Spleen (tissue), 11 donors: ENCODE data around the gene STN1. TPM values are rescaled to one million over a fixed set of nuclear protein-coding genes. Genes with fewer than 3 reads are reported as not detected.

Experiments used
- DNase-seq: peaks from one replicate; pipeline ENCODE4 v3.0.0-alpha.2; 2020
- H3K27ac ChIP-seq, 8 donors: fragments of 200-600 bp; sonication (generic) in 7 of 8; 1 replicate in 4 of 8; 2 replicates in 4 of 8; pipeline versions ENCODE4 v1.5.0 to v1.8.0; 2016 to 2021; ENCODE audit warnings: inconsistent platforms in 4 of 8, mild to moderate bottlenecking in 4 of 8, moderate library complexity in 1 of 8
- H3K27me3 ChIP-seq, 7 donors: fragments of 200-600 bp; sonication (generic) in 6 of 7; replicated peaks in 1 of 7; 1 replicate in 4 of 7; 2 replicates in 3 of 7; pipeline versions ENCODE4 v1.5.0 to v1.8.0; 2016 to 2021; ENCODE audit warnings: inconsistent platforms in 3 of 7, mild to moderate bottlenecking in 1 of 7
- H3K36me3 ChIP-seq, 6 donors: fragments of 200-600 bp; sonication (generic) in 5 of 6; 1 replicate in 4 of 6; 2 replicates in 2 of 6; pipeline versions ENCODE4 v1.5.0 to v1.8.0; 2016 to 2021; ENCODE audit warnings: inconsistent platforms in 2 of 6
- H3K4me1 ChIP-seq, 6 donors: fragments of 200-600 bp; sonication (generic) in 5 of 6; 1 replicate in 3 of 6; 2 replicates in 3 of 6; pipeline versions ENCODE4 v1.5.0 to v1.8.0; 2016 to 2021; ENCODE audit warnings: inconsistent platforms in 3 of 6
- H3K4me3 ChIP-seq, 8 donors: fragments of 200-600 bp; sonication (generic) in 7 of 8; 1 replicate in 4 of 8; 2 replicates in 4 of 8; pipeline versions ENCODE4 v1.5.0 to v1.8.0; 2016 to 2021; ENCODE audit warnings: inconsistent platforms in 4 of 8, mild to moderate bottlenecking in 4 of 8, moderate library complexity in 2 of 8
- H3K9me3 ChIP-seq, 8 donors: fragments of 200-600 bp; sonication (generic) in 7 of 8; 1 replicate in 4 of 8; 2 replicates in 4 of 8; pipeline versions ENCODE4 v1.5.0 to v1.8.0; 2016 to 2021; ENCODE audit warnings: inconsistent platforms in 4 of 8
- POLR2A ChIP-seq, 3 donors: fragments of 450-650 bp; IDR thresholded peaks; one replicate each; pipeline ENCODE4 v1.5.1; 2017; ENCODE audit warnings: antibody characterized with exemption in 3 of 3, mild to moderate bottlenecking in 1 of 3
- POLR2AphosphoS5 ChIP-seq, 3 donors: sonication (generic); formaldehyde crosslinking; IDR thresholded peaks; one replicate each; pipeline ENCODE4 v1.5.1; 2017; ENCODE audit warnings: antibody characterized with exemption in 3 of 3
- WGBS, 5 donors: extraction: QIAGEN DNeasy Blood & Tissue Kit in 3 of 5; methylation state at CpG; one replicate each; pipeline versions ENCODE4 v1.1.5 to v1.1.7; 2013 to 2018; 5-methylcytosine and 5-hydroxymethylcytosine counted together
- intact Hi-C: fragments of 100-400 bp; cut with DNase I; formaldehyde crosslinking; loops from one replicate; pipeline ENCODE4 v1.15.0; 2023; ENCODE audit warnings: low total_unique reads
- polyA plus RNA-seq, 3 donors: library from polyadenylated mRNA; stranded (reverse); fragments of 200-250 nt; gene quantifications; one replicate each; pipeline ENCODE4 v1.2.1, GENCODE V29; 2013
- total RNA-seq, 7 donors: library from RNA; depleted of rRNA in 3 of 7; stranded (reverse); fragments of >200 nt in 3 of 7; fragmentation: NEBNext Ultra II Directional in 4 of 7; extraction: Animal tissue kit (Norgen Biotek cat#: 25700) in 4 of 7; gene quantifications; one replicate each; pipeline versions ENCODE4 v1.1.0 to v1.2.1, GENCODE V29; 2016 to 2021
- TF ChIP-seq, protein P1 (sequence below), 11 experiments: fragments of 200-600 bp in 7 of 11; fragments of 450-650 bp in 4 of 11; sonication (generic) in 4 of 11; IDR thresholded peaks in 8 of 11; conservative IDR thresholded peaks in 3 of 11; 1 replicate in 7 of 11; 2 replicates in 4 of 11; pipeline versions ENCODE4 v1.4.0 to v1.8.0; 2016 to 2021; ENCODE audit warnings: antibody characterized with exemption in 11 of 11, inconsistent platforms in 4 of 11, mild to moderate bottlenecking in 1 of 11
- donor health status: healthy with polysubstance abuse.
- donor health status: DM: no; HTN: no; CAD: no; lungs with moderate emphysema.
- donor health status: DM: no; HTN: no; CAD: no.
- donor health status: Bipolar disorder and iron deficiency.
- donor health status: healthy.
- donor health status: DM: no; HTN: no; CAD: no.
- donor health status: DM: yes; HTN: yes; CAD: no.

STN1 gene
- total and polyA plus RNA-seq, 10 donors: 14.2 to 27.7 (median 22.3) TPM

- intact Hi-C loops: loop anchor here (10.0 kb wide), 1 partner anchor 165 kb away; the partner anchor contains the start of gene SFR1
- no peak for TF ChIP-seq POLR2AphosphoS5 (IDR thresholded peaks at IDR 0.05)
- TF ChIP-seq, protein P1, sequence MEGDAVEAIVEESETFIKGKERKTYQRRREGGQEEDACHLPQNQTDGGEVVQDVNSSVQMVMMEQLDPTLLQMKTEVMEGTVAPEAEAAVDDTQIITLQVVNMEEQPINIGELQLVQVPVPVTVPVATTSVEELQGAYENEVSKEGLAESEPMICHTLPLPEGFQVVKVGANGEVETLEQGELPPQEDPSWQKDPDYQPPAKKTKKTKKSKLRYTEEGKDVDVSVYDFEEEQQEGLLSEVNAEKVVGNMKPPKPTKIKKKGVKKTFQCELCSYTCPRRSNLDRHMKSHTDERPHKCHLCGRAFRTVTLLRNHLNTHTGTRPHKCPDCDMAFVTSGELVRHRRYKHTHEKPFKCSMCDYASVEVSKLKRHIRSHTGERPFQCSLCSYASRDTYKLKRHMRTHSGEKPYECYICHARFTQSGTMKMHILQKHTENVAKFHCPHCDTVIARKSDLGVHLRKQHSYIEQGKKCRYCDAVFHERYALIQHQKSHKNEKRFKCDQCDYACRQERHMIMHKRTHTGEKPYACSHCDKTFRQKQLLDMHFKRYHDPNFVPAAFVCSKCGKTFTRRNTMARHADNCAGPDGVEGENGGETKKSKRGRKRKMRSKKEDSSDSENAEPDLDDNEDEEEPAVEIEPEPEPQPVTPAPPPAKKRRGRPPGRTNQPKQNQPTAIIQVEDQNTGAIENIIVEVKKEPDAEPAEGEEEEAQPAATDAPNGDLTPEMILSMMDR (IDR thresholded peaks at IDR 0.05 in 8 of 11, conservative IDR thresholded peaks at IDR 0.05 in 3 of 11): no peak
- no peak for TF ChIP-seq POLR2A (IDR thresholded peaks at IDR 0.05)
- Histone ChIP-seq H3K9me3 (no peaks in the 10 kb centered on the region), H3K27me3 (no peaks in the 10 kb centered on the region), H3K36me3 (no peaks in the 10 kb centered on the region), H3K4me3 (no peak overlapping the region), H3K27ac (no peak overlapping the region), H3K4me1 (no peaks in the 10 kb centered on the region)
- 78 to 87% (median 85%) methylated on average over 3 of the region's 3 CpGs for WGBS, 5 donors
- DNase-seq: no peak
Measured at GRCh38 chr10:103960103-103960502, 42.1 kb upstream of the STN1 start.

DNA sequence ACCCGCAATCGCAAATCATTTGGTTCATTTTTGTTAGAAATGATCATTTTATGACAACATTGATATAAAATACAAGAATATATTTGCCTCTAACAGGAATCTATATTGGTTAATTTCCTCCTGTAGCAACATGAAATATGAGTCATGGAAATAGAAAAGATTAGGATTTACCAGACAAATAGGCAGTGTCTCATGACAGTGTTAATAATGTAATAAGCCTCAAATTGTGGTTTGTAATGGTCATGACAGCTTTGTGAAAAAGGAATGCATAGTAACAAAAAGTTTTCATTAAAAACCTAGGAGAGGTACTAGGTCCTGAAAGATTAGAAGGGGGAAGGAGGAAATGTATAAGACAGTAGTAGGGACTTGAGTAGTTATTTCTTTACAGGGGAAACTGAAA lies 41.0 kb upstream of the STN1 start:
- H3K4me3 ChIP-seq: no peak overlapping the region
- H3K36me3 ChIP-seq: no peaks in the 10 kb centered on the region
- H3K27ac ChIP-seq: no peak overlapping the region
- H3K9me3 ChIP-seq: peaks cover 0 to 6% (median 0%) of the 10 kb centered on the region in 8 donors
- TF ChIP-seq POLR2A (IDR thresholded peaks at IDR 0.05): no peak
- no peaks in the 10 kb centered on the region for H3K4me1 ChIP-seq
- no peak for DNase-seq
- intact Hi-C loops: no loop called here
- 93 to 99% (median 98%) methylated on average over 2 of the region's 2 CpGs for WGBS, 5 donors
- no peaks in the 10 kb centered on the region for H3K27me3 ChIP-seq

- H3K9me3 ChIP-seq: peaks cover 0 to 6% (median 0%) of the 10 kb centered on the region in 8 donors
- intact Hi-C loops: no loop called here
- TF ChIP-seq, protein P1 (IDR thresholded peaks at IDR 0.05 in 8 of 11, conservative IDR thresholded peaks at IDR 0.05 in 3 of 11): no peak
- no peak for TF ChIP-seq POLR2A (IDR thresholded peaks at IDR 0.05)
- TF ChIP-seq POLR2AphosphoS5 (IDR thresholded peaks at IDR 0.05): no peak
- no peaks in the 10 kb centered on the region for H3K27me3 ChIP-seq
- no peak overlapping the region for H3K4me3 ChIP-seq
- H3K27ac ChIP-seq: no peak overlapping the region
- 56 to 100% (median 98%) methylated on average over 1 of the region's 1 CpG for WGBS, 5 donors
- no peaks in the 10 kb centered on the region for H3K36me3 ChIP-seq
- DNase-seq: no peak
- no peaks in the 10 kb centered on the region for H3K4me1 ChIP-seq
Measured at GRCh38 chr10:103954543-103954942, 36.6 kb upstream of the STN1 start.

GRCh38 chr10:103951942-103952341 lies 34.0 kb upstream of the STN1 start:
- intact Hi-C loops: no loop called here
- DNase-seq: no peak
- 79 to 93% (median 82%) methylated on average over 4 of the region's 4 CpGs for WGBS, 5 donors

More at GRCh38 chr10:103951942-103952341, 34.0 kb upstream of the STN1 start:
- Histone ChIP-seq H3K4me3 (no peak overlapping the region), H3K9me3 (peaks cover 0 to 6% (median 0%) of the 10 kb centered on the region in 8 donors), H3K4me1 (no peaks in the 10 kb centered on the region), H3K36me3 (no peaks in the 10 kb centered on the region), H3K27me3 (no peaks in the 10 kb centered on the region), H3K27ac (no peak overlapping the region)
- TF ChIP-seq POLR2A (IDR thresholded peaks at IDR 0.05) (no peak), POLR2AphosphoS5 (IDR thresholded peaks at IDR 0.05) (no peak)
- TF ChIP-seq, protein P1 (IDR thresholded peaks at IDR 0.05 in 8 of 11, conservative IDR thresholded peaks at IDR 0.05 in 3 of 11): no peak
